RWPE2 (cell line): ENCODE results near the gene PPM1L.

Experiments used
- ATAC-seq: fragments of 200-7000 bp; cut with Tn5 transposase; 3 replicates; pipeline ENCODE4 v1.9.1; 2021; ENCODE audit warnings: low read depth
- DNase-seq: peaks from one replicate; pipeline ENCODE4 v3.0.0-alpha.2; 2020; ENCODE audit warnings: low spot score
- H3K27ac ChIP-seq: fragments of 450-650 bp; 2 replicates; pipeline ENCODE4 v1.5.1; 2017; ENCODE audit warnings: mild to moderate bottlenecking; ENCODE audit not compliant: poor library complexity, severe bottlenecking
- H3K27me3 ChIP-seq: fragments of 250-450 bp; sonication (Bioruptor Pico); 2 replicates; pipeline ENCODE4 v1.5.1; 2021; ENCODE audit warnings: mild to moderate bottlenecking, moderate library complexity; ENCODE audit not compliant: insufficient read depth, poor library complexity, severe bottlenecking
- H3K36me3 ChIP-seq: fragments of 250-450 bp; sonication (Bioruptor Pico); 2 replicates; pipeline ENCODE4 v1.5.1; 2020; ENCODE audit warnings: low read depth, mild to moderate bottlenecking, moderate library complexity
- H3K4me1 ChIP-seq: fragments of 250-450 bp; sonication (Bioruptor Pico); 2 replicates; pipeline ENCODE4 v1.5.1; 2021; ENCODE audit warnings: mild to moderate bottlenecking, moderate library complexity; ENCODE audit not compliant: insufficient read depth, poor library complexity, severe bottlenecking
- H3K4me3 ChIP-seq: fragments of 250-450 bp; sonication (Bioruptor Pico); 2 replicates; pipeline ENCODE4 v1.5.1; 2021; ENCODE audit warnings: mild to moderate bottlenecking, moderate library complexity; ENCODE audit not compliant: severe bottlenecking
- H3K9me3 ChIP-seq: fragments of 250-450 bp; sonication (Bioruptor Pico); 2 replicates; pipeline ENCODE4 v1.5.1; 2021; ENCODE audit warnings: mild to moderate bottlenecking, moderate library complexity; ENCODE audit not compliant: severe bottlenecking
- TF ChIP-seq, protein P1 (sequence below): fragments of 450-650 bp; IDR thresholded peaks from one replicate; pipeline ENCODE4 v1.5.1; 2017; ENCODE audit warnings: mild to moderate bottlenecking, moderate library complexity; ENCODE audit not compliant: poor library complexity, severe bottlenecking

PPM1L gene

DNA sequence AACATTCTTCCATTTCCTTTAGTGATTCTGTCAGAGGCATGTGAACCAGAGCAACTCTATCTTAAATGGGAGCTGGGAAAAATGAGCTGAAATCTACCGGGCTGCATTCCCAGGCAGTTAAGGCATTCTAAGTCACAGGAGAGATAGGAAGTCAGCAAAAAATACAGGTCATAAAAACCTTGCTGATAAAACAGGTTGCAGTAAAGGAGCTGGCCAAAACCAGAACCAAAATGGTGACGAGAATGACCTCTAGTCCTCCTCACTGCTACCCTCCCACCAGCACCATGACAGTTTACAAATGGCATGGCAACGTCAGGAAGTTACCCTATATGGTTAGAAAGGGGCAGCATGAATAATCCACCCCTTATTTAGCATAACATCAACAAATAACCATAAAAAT is 282.7 kb downstream of the PPM1L start:
- Histone ChIP-seq H3K36me3 (no peaks in the 10 kb centered on the region), H3K4me1 (no peaks in the 10 kb centered on the region), H3K27me3 (no peaks in the 10 kb centered on the region), H3K9me3 (no peaks in the 10 kb centered on the region), H3K4me3 (no peak overlapping the region), H3K27ac (no peak overlapping the region)
- DNase-seq = no peak
- TF ChIP-seq, protein P1, sequence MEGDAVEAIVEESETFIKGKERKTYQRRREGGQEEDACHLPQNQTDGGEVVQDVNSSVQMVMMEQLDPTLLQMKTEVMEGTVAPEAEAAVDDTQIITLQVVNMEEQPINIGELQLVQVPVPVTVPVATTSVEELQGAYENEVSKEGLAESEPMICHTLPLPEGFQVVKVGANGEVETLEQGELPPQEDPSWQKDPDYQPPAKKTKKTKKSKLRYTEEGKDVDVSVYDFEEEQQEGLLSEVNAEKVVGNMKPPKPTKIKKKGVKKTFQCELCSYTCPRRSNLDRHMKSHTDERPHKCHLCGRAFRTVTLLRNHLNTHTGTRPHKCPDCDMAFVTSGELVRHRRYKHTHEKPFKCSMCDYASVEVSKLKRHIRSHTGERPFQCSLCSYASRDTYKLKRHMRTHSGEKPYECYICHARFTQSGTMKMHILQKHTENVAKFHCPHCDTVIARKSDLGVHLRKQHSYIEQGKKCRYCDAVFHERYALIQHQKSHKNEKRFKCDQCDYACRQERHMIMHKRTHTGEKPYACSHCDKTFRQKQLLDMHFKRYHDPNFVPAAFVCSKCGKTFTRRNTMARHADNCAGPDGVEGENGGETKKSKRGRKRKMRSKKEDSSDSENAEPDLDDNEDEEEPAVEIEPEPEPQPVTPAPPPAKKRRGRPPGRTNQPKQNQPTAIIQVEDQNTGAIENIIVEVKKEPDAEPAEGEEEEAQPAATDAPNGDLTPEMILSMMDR = no peak
- ATAC-seq = no peak

DNA sequence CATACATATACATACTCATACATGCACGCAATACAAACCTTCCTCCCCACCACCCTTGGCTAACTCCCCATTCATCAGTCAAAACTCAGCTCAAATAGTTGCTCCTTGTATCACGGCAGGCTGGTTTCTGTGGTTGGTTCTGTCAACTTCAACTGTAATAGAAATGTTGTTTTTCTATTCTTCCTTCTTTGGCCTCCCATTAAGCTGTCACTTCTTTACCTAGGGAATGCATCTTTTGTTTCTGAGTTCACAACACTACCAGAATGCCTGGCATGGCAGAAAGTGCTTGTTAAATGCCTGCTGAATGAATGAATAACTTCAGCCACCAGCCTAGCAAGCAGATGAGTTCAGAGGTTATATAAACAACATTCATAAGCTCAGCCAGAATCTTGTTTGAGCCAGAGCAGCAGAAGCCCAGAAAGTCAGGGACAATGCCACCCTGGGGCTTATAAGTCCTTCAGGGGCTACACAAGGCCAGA is 286.0 kb downstream of the PPM1L start:
- H3K4me3 ChIP-seq = no peak overlapping the region
- DNase-seq = no peak
- ATAC-seq = no peak

DNA sequence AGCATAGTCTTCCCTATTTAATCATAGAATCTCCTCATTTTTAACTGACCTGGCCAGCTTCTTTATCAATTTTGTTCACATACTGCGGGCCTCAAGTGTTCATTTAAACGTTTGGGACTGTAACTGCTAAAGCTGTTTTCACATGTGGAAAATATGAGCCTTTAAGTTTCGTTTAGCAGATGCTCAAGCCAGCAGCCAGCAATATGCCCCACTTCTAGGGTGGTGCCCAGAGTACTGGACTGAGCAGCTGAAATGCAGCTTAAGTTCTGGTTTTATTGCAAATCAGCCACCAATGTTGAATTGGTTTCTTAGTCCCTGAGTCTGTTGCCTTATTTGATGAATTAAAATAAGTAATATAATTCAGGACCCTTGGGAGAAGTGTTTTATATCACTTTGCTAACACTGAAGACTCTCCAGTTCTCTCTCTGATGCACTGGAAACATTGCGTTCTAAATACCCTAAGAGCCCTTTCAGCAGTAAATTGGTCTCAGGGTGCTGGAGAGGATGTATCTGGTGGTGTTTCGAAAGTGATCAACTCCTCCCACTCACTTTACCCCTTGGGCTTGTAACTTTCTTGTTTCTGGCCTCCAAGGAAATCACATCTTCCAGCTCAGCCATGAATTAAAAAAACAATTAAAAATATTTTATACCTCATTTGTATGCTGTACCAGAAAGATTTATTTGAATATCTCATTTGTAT is 287.5 kb downstream of the PPM1L start:
- ATAC-seq = no peak
- Histone ChIP-seq H3K36me3 (no peaks in the 10 kb centered on the region), H3K4me3 (no peak overlapping the region), H3K9me3 (no peaks in the 10 kb centered on the region), H3K27ac (no peak overlapping the region), H3K27me3 (no peaks in the 10 kb centered on the region), H3K4me1 (no peaks in the 10 kb centered on the region)
- TF ChIP-seq, protein P1 = no peak
- no peak for DNase-seq

More for the DNA sequence above, 286.0 kb downstream of the PPM1L start:
- Histone ChIP-seq H3K27me3 (no peaks in the 10 kb centered on the region), H3K4me1 (no peaks in the 10 kb centered on the region), H3K9me3 (no peaks in the 10 kb centered on the region), H3K36me3 (no peaks in the 10 kb centered on the region), H3K27ac (no peak overlapping the region)
- TF ChIP-seq, protein P1 = no peak

DNA sequence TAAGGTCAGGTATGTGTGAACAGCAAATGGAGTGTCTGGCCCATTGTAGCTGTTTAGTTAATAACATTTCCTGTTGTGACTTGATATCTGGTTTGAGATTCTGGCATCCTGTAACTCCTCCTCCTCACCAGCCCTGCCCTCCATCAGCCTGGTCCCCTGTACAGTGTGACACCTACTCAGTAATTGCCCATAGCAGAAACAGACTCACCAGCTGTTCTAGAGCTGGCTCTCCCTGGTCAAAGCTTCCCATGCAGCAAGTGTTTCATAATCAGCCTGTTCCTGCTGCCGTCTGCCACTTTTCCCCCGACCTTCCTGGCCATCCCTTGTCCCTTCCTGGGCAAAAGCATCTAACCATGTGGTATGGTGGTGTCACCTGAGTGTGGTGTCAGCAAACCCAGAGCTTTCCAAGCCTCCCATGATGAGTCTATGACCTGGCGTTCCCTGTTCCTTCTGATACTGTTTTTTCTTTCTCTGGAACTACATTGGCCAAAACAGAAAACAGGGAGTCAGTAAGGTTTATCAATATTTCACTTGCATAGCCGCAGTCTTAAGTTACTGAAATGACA is 293.7 kb downstream of the PPM1L start:
- TF ChIP-seq, protein P1 = no peak
- H3K27me3 ChIP-seq = no peaks in the 10 kb centered on the region
- H3K4me1 ChIP-seq = no peaks in the 10 kb centered on the region
- ATAC-seq (no peak), DNase-seq (no peak)
- no peak overlapping the region for H3K27ac ChIP-seq
- no peaks in the 10 kb centered on the region for H3K9me3 ChIP-seq
- no peak overlapping the region for H3K4me3 ChIP-seq
- H3K36me3 ChIP-seq = no peaks in the 10 kb centered on the region

DNA sequence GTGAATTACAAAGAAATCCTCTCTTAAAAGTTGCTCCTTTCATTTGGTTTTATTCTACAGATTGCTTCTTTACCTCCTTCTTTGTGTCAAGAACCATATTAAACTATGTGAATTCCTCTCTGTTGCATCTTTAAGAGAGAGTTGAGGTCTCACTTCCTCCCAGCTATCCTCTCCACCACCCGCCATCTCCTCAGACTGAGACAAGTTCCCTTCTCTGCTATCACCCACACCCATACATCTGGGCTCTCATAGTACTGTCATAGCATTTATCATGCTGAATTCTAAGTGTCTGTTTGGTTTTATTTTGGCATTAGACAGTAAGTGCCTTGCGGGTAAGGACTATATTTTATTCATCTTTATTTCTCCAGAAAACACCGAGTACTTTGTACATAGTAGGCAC is 294.9 kb downstream of the PPM1L start:
- Histone ChIP-seq H3K27ac (no peak overlapping the region), H3K4me3 (no peak overlapping the region), H3K9me3 (no peaks in the 10 kb centered on the region), H3K27me3 (no peaks in the 10 kb centered on the region), H3K36me3 (no peaks in the 10 kb centered on the region), H3K4me1 (no peaks in the 10 kb centered on the region)
- ATAC-seq (no peak), DNase-seq (no peak)
- TF ChIP-seq, protein P1 = no peak
